Lung (tissue), 12 donors: Measurements from ENCODE around the gene NR6A1. TPM values are rescaled to one million over a fixed set of nuclear protein-coding genes. Genes with fewer than 3 reads are reported as not detected.
A peak's percentile ranks its signal among the peaks of the same experiment; 100 is the strongest.

Experiments used
- ATAC-seq: fragments of 200-7000 bp; cut with Tn5 transposase; one replicate; pipeline ENCODE4 v1.9.1; 2020; ENCODE audit warnings: moderate number of reproducible peaks; ENCODE audit not compliant: insufficient read depth, low FRiP score
- DNase-seq, 3 donors: peaks; one replicate each; pipeline ENCODE4 v3.0.0-alpha.2; 2013 to 2017
- H3K27ac ChIP-seq, 2 donors: one replicate each; pipeline ENCODE4 v1.5.1; 2013; ENCODE audit warnings: mild to moderate bottlenecking in 2 of 2, moderate library complexity in 2 of 2, control low read depth in 1 of 2, inconsistent platforms in 1 of 2, low read depth in 1 of 2, low read length in 1 of 2
- H3K27me3 ChIP-seq, 3 donors: one replicate each; pipeline ENCODE4 v1.5.1; 2013; ENCODE audit warnings: low read length in 2 of 3; ENCODE audit not compliant: control insufficient read depth in 3 of 3, insufficient read depth in 3 of 3
- H3K36me3 ChIP-seq, 4 donors: one replicate each; pipeline ENCODE4 v1.5.1; 2013; ENCODE audit warnings: low read length in 4 of 4, mild to moderate bottlenecking in 1 of 4, moderate library complexity in 1 of 4; ENCODE audit not compliant: control insufficient read depth in 4 of 4, insufficient read depth in 4 of 4
- H3K4me1 ChIP-seq, 5 donors: one replicate each; pipeline ENCODE4 v1.5.1; 2013; ENCODE audit warnings: low read length in 5 of 5, mild to moderate bottlenecking in 2 of 5, moderate library complexity in 1 of 5; ENCODE audit not compliant: control insufficient read depth in 5 of 5, insufficient read depth in 5 of 5
- H3K4me3 ChIP-seq: one replicate; pipeline ENCODE4 v1.5.1; 2013; ENCODE audit warnings: mild to moderate bottlenecking, control low read depth, moderate library complexity
- H3K9ac ChIP-seq, 2 donors: one replicate each; pipeline ENCODE4 v1.5.1; 2013; ENCODE audit warnings: low read length in 2 of 2, control low read depth in 1 of 2; ENCODE audit not compliant: insufficient read depth in 1 of 2
- H3K9me3 ChIP-seq, 4 donors: one replicate each; pipeline ENCODE4 v1.5.1; 2013; ENCODE audit warnings: low read length in 3 of 4, mild to moderate bottlenecking in 1 of 4, moderate library complexity in 1 of 4; ENCODE audit not compliant: control insufficient read depth in 4 of 4, insufficient read depth in 3 of 4
- WGBS, 2 donors: extraction: QIAGEN DNeasy Blood & Tissue Kit; methylation state at CpG; one replicate each; pipeline ENCODE4 v1.1.7; 2013; 5-methylcytosine and 5-hydroxymethylcytosine counted together
- polyA plus RNA-seq, 2 donors: library from polyadenylated mRNA; stranded (reverse); fragments of 200-250 nt; gene quantifications; one replicate each; pipeline ENCODE4 v1.2.1, GENCODE V29; 2013
- total RNA-seq, 2 donors: library from RNA; depleted of rRNA in 1 of 2; stranded (reverse); fragments of >200 nt in 1 of 2; gene quantifications; one replicate each; pipeline ENCODE4 v1.2.1, GENCODE V29; 2014 to 2021
- TF ChIP-seq, protein P1 (sequence below): IDR thresholded peaks from 2 replicates; pipeline ENCODE4 v1.5.1; 2012; ENCODE audit warnings: mild to moderate bottlenecking; ENCODE audit errors: control extremely low read depth, extremely low read depth
- donor health status: control.
- donor health status: control.
- donor health status: Bipolar disorder and iron deficiency.
- donor health status: healthy.
- donor health status: DM: yes; HTN: yes; CAD: no.

NR6A1 gene
- total and polyA plus RNA-seq, 4 donors = 0.94 to 4.0 (median 2.4) TPM

DNA sequence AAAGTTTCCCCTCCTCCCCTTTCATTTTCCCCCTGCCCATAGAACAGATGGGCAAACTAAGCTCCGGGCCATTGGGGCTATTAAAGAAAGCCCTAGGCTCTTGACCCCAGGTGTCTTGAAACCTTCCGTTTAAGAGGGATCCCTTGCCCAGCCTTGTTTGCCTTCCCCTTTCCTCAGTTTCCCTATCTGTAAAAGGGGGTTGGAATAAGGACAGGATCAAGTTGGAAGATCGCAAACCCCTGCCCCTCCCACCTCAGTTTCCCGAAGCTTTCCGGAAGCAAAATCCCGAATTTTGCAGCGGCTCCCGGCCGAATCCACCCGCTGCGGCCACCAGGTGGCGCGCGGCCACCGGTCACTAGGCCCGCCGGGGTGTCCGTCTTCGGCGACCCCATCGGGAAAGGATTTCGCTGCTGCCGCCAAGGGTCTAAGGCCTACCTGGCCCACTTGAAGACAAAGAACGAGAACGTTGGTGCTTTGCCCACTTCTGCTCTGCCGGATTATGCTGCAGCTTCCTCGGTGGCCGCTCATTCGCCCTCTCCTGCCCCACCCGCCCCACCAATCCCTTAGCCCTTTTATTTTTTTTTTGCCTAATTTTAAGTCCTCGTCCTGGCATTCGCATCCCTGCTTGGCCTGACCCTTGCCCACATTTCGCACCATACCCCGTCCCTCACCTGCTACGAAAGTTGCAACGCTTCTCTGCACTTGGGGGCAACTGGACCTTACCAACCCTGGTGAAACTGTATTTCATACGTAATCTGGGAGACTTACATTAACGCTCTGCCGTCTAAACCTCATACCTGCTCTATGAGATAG, 962 bp upstream of the NR6A1 start:
- DNase-seq (peak; percentile 86 to 88 (median 87)), ATAC-seq (peak; percentile 28)
- TF ChIP-seq, protein P1, sequence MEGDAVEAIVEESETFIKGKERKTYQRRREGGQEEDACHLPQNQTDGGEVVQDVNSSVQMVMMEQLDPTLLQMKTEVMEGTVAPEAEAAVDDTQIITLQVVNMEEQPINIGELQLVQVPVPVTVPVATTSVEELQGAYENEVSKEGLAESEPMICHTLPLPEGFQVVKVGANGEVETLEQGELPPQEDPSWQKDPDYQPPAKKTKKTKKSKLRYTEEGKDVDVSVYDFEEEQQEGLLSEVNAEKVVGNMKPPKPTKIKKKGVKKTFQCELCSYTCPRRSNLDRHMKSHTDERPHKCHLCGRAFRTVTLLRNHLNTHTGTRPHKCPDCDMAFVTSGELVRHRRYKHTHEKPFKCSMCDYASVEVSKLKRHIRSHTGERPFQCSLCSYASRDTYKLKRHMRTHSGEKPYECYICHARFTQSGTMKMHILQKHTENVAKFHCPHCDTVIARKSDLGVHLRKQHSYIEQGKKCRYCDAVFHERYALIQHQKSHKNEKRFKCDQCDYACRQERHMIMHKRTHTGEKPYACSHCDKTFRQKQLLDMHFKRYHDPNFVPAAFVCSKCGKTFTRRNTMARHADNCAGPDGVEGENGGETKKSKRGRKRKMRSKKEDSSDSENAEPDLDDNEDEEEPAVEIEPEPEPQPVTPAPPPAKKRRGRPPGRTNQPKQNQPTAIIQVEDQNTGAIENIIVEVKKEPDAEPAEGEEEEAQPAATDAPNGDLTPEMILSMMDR = peak; percentile 83
- Histone ChIP-seq H3K9me3 (peaks cover 0 to 3% (median 0%) of the 10 kb centered on the region in 4 donors), H3K27ac (peak overlapping the region in 1 of 2 donors; percentile 29), H3K4me3 (peak overlapping the region; percentile 11), H3K27me3 (peaks cover 0 to 30% (median 29%) of the 10 kb centered on the region in 3 donors), H3K4me1 (peaks cover 0 to 29% (median 5%) of the 10 kb centered on the region in 5 donors), H3K9ac (no peak overlapping the region), H3K36me3 (no peaks in the 10 kb centered on the region)
- 22 to 24% methylated on average over 39 of the region's 39 CpGs for WGBS, 2 donors

DNA sequence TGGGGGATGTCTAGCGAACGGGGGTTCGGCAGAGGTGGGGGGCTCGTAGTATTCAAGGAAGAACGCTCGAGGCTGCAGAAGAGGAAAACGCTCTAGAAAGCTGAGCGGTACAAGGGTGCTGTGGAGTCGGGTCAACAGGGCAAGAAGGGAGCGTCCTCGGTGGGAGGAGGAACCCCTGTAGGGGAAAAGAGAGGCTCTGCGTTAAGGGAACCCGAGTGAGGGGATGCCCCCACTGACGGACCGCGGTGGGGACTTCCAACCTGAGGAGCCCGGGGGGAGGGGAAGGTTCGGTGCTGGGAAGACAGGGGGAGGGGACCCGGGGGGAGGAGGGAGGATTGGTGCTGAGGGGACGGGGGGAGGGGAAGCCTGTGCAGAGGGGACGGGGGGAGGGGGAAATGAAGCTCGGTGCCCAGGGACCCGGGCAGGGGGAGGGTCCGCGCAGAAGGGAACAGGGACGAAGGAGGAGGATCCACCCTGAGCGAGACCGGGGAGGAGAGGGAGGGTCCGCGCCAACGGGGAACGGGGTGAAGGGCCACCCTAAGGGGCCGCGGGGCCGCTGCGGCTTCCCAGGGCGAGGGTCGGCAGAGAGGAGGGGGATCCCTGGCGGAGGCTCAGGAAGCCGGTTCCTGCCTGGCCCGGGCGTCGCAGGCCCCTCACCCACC, 621 bp downstream of the NR6A1 start:
- peaks cover 0 to 45% (median 38%) of the 10 kb centered on the region in 3 donors for H3K27me3 ChIP-seq
- H3K9ac ChIP-seq = no peak overlapping the region
- no peak for ATAC-seq
- WGBS, 2 donors = 1% methylated on average over 32 to 43 of the region's 43 CpGs
- H3K4me1 ChIP-seq = peaks cover 0 to 23% (median 3%) of the 10 kb centered on the region in 5 donors
- peak in 1 of 3 donors; percentile 33 for DNase-seq
- H3K9me3 ChIP-seq = peaks cover 0 to 3% (median 0%) of the 10 kb centered on the region in 4 donors
- no peaks in the 10 kb centered on the region for H3K36me3 ChIP-seq
- H3K4me3 ChIP-seq = peak overlapping the region; percentile 88
- TF ChIP-seq, protein P1 = no peak
- H3K27ac ChIP-seq = peak overlapping the region; percentile 42 to 74

DNA sequence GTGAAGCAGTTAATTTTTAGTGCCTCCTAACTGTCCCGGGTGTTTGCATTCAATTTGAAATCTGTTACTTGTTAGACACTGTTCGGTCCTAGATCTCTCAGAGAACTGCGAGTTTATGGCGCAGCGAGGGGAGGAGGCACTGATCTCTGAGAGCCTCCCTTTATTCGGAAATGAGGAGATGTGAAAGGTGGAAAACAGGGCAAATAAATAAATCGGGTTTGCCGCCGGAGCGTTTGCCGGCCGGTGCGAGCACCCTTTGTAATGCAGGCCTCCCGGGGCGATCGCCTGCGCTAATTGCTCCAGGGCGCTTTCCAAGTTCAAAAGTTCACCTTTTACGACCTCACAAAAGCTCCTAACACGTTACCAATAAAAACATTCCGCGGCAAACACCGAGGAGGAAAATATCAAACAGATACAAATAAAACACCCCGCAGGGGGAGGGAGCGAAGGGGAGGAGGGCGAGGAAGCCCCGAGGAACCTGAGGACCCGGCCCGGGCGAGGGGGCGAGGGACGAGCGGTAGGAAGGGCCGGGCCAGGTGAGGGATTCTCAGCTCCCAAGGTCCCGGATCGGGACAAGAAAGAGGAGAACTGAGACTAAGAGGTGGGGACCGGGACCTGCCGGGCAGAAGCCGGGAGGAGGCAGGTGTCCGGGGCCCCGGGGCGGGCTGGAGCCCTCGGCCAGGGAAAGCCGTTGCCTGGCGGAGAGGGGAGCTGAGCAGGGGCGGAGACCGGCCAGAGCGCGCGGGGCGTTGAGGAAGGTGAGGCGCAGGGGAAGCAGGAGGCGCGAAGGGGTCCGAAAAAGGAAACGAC, 1.4 kb downstream of the NR6A1 start:
- H3K36me3 ChIP-seq = no peaks in the 10 kb centered on the region
- DNase-seq (peak in 2 of 3 donors; percentile 33 to 65), ATAC-seq (no peak)
- 2 to 3% methylated on average over 56 of the region's 56 CpGs for WGBS, 2 donors
- peak overlapping the region in 1 of 2 donors; percentile 47 for H3K27ac ChIP-seq
- TF ChIP-seq, protein P1 = no peak
- H3K9ac ChIP-seq = peak overlapping the region in 1 of 2 donors; percentile 44
- peaks cover 0 to 23% (median 3%) of the 10 kb centered on the region in 5 donors for H3K4me1 ChIP-seq
- H3K9me3 ChIP-seq = peaks cover 0 to 3% (median 0%) of the 10 kb centered on the region in 4 donors
- H3K4me3 ChIP-seq = peak overlapping the region; percentile 37
- peaks cover 0 to 47% (median 38%) of the 10 kb centered on the region in 3 donors for H3K27me3 ChIP-seq
